HG03460 (cell line): ENCODE measurements around the gene FBH1.
"Not testable (repeated sequence)": the region's sequence is repeated elsewhere in the genome, so short reads cannot be mapped to it uniquely, and the experiment has no call there.

Source experiments
- ATAC-seq: cut with Tn5 transposase; IDR thresholded peaks from one replicate; pipeline ENCODE4 v1.9.1; 2021; ENCODE audit not compliant: unreplicated experiment

FBH1 gene

GRCh38 chr10:5958077-5958476 is 68.0 kb downstream of the FBH1 start:
- ATAC-seq, result no peak

GRCh38 chr10:5958675-5959074 is 68.6 kb downstream of the FBH1 start:
- no peak for ATAC-seq

- no peak for ATAC-seq
These were observed 69.1 kb downstream of the FBH1 start for GRCh38 chr10:5959142-5959541.

GRCh38 chr10:5959581-5960069 is 69.6 kb downstream of the FBH1 start:
- no peak for ATAC-seq

GRCh38 chr10:5960070-5960972 is 70.3 kb downstream of the FBH1 start:
- ATAC-seq, result no peak

- ATAC-seq, result not testable (repeated sequence)
These were observed 70.9 kb downstream of the FBH1 start for GRCh38 chr10:5960973-5961275.

GRCh38 chr10:5961405-5962100 is 71.5 kb downstream of the FBH1 start:
- ATAC-seq, result no peak

GRCh38 chr10:5962358-5962940 is 72.4 kb downstream of the FBH1 start:
- not testable (repeated sequence) for ATAC-seq

- no peak for ATAC-seq
These were observed 73.0 kb downstream of the FBH1 start for GRCh38 chr10:5963071-5963470.

GRCh38 chr10:5963591-5963990 is 73.5 kb downstream of the FBH1 start:
- ATAC-seq, result no peak

- ATAC-seq, result no peak
These were observed 74.7 kb downstream of the FBH1 start for GRCh38 chr10:5964736-5965135.

GRCh38 chr10:5965266-5965665 is 75.2 kb downstream of the FBH1 start:
- ATAC-seq, result no peak

GRCh38 chr10:5968037-5968680 is 78.1 kb downstream of the FBH1 start:
- ATAC-seq, result no peak

GRCh38 chr10:5968681-5969453 is 78.8 kb downstream of the FBH1 start:
- no peak for ATAC-seq

GRCh38 chr10:5970066-5970465 is 80.0 kb downstream of the FBH1 start:
- ATAC-seq, result no peak

GRCh38 chr10:5970527-5970926 is 80.5 kb downstream of the FBH1 start:
- ATAC-seq, result no peak

- no peak for ATAC-seq
These were observed 81.3 kb downstream of the FBH1 start for GRCh38 chr10:5971315-5971832.

GRCh38 chr10:5971886-5972285 is 81.8 kb downstream of the FBH1 start:
- ATAC-seq, result no peak

GRCh38 chr10:5973069-5973468 is 83.0 kb downstream of the FBH1 start:
- no peak for ATAC-seq
